Neural cell (in vitro differentiated cells): ENCODE data around the gene IKBKG.
"Not testable (repeated sequence)": the region's sequence is repeated elsewhere in the genome, so short reads cannot be mapped to it uniquely, and the experiment has no call there.

Experiments used
- CTCF ChIP-seq: fragments of 450-650 bp; IDR thresholded peaks from 2 replicates; pipeline ENCODE4 v1.5.1; 2014; ENCODE audit warnings: antibody characterized with exemption, mild to moderate bottlenecking, moderate library complexity; ENCODE audit not compliant: poor library complexity, severe bottlenecking
- EP300 ChIP-seq: fragments of 450-650 bp; conservative IDR thresholded peaks from 2 replicates; pipeline ENCODE4 v1.6.1; 2014; ENCODE audit warnings: antibody characterized with exemption, mild to moderate bottlenecking, moderate library complexity; ENCODE audit not compliant: poor library complexity, severe bottlenecking
- EZH2 ChIP-seq: fragments of 200-600, 300-800 bp; shearing (Covaris generic), sonication (generic); IDR thresholded peaks from 2 replicates; pipeline ENCODE4 v1.6.1; 2014; ENCODE audit warnings: antibody characterized with exemption, low read length, borderline replicate concordance, mild to moderate bottlenecking; ENCODE audit not compliant: insufficient read depth, poor library complexity, severe bottlenecking
- MXI1 ChIP-seq: fragments of 450-650 bp; conservative IDR thresholded peaks from 2 replicates; pipeline ENCODE4 v1.6.1; 2014; ENCODE audit warnings: antibody characterized with exemption, mild to moderate bottlenecking; ENCODE audit not compliant: poor library complexity, severe bottlenecking
- POLR2AphosphoS5 ChIP-seq: IDR thresholded peaks from 2 replicates; pipeline ENCODE4 v1.6.1; 2012
- RAD21 ChIP-seq: fragments of 450-650 bp; conservative IDR thresholded peaks from 2 replicates; pipeline ENCODE4 v1.6.1; 2014; ENCODE audit warnings: antibody characterized with exemption, mild to moderate bottlenecking, moderate library complexity
- SMC3 ChIP-seq: fragments of 450-650 bp; conservative IDR thresholded peaks from 2 replicates; pipeline ENCODE4 v1.6.1; 2014; ENCODE audit warnings: antibody characterized with exemption, mild to moderate bottlenecking, moderate library complexity; ENCODE audit not compliant: poor library complexity
- TAF1 ChIP-seq: IDR thresholded peaks from 2 replicates; pipeline ENCODE4 v1.6.1; 2012; ENCODE audit warnings: low read depth
- TF ChIP-seq, protein P1 (sequence below): IDR thresholded peaks from 2 replicates; pipeline ENCODE4 v1.6.1; 2012; ENCODE audit warnings: borderline replicate concordance

GRCh38 chrX:154607976-154608375 lies 60.6 kb downstream of the IKBKG start:
- TF ChIP-seq CTCF, EZH2, SMC3, POLR2AphosphoS5, MXI1, EP300, TAF1, RAD21: not testable (repeated sequence)
- TF ChIP-seq, protein P1, sequence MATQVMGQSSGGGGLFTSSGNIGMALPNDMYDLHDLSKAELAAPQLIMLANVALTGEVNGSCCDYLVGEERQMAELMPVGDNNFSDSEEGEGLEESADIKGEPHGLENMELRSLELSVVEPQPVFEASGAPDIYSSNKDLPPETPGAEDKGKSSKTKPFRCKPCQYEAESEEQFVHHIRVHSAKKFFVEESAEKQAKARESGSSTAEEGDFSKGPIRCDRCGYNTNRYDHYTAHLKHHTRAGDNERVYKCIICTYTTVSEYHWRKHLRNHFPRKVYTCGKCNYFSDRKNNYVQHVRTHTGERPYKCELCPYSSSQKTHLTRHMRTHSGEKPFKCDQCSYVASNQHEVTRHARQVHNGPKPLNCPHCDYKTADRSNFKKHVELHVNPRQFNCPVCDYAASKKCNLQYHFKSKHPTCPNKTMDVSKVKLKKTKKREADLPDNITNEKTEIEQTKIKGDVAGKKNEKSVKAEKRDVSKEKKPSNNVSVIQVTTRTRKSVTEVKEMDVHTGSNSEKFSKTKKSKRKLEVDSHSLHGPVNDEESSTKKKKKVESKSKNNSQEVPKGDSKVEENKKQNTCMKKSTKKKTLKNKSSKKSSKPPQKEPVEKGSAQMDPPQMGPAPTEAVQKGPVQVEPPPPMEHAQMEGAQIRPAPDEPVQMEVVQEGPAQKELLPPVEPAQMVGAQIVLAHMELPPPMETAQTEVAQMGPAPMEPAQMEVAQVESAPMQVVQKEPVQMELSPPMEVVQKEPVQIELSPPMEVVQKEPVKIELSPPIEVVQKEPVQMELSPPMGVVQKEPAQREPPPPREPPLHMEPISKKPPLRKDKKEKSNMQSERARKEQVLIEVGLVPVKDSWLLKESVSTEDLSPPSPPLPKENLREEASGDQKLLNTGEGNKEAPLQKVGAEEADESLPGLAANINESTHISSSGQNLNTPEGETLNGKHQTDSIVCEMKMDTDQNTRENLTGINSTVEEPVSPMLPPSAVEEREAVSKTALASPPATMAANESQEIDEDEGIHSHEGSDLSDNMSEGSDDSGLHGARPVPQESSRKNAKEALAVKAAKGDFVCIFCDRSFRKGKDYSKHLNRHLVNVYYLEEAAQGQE, result not testable (repeated sequence)
